Astrocyte (in vitro differentiated cells and primary cell): ENCODE results near the gene U2AF1.
"Not testable (repeated sequence)": the region's sequence is repeated elsewhere in the genome, so short reads cannot be mapped to it uniquely, and the experiment has no call there.

Source experiments
- EZH2 ChIP-seq: IDR thresholded peaks from 2 replicates; pipeline ENCODE4 v1.6.1; 2012; ENCODE audit warnings: mild to moderate bottlenecking, low read length, inconsistent platforms; ENCODE audit not compliant: insufficient read depth
- TF ChIP-seq, protein P1 (sequence below): IDR thresholded peaks from 2 replicates; pipeline ENCODE4 v1.5.1; 2011; ENCODE audit warnings: low read depth, mild to moderate bottlenecking, inconsistent platforms, low read length, moderate library complexity; ENCODE audit not compliant: insufficient read depth

DNA sequence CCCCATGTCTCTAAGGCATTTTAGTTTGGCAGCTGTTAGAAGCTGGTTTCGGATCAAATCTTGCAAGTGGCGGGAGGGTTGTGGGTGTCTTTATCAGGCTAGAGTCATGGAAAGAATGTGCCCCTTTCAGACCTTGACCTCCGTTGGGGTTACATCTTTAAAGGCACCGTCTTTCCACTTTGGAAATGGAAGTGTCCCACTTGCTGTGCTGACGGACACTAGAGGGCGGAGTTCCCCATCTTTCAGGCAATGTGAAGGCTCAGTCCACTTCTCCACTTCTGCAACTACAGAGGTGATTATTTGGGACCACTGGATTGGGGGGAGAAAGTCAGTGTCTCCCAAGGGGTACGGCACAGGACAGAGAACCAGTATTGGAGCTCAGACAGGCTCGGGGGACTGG is 31.6 kb upstream of the U2AF1 start:
- TF ChIP-seq, protein P1, sequence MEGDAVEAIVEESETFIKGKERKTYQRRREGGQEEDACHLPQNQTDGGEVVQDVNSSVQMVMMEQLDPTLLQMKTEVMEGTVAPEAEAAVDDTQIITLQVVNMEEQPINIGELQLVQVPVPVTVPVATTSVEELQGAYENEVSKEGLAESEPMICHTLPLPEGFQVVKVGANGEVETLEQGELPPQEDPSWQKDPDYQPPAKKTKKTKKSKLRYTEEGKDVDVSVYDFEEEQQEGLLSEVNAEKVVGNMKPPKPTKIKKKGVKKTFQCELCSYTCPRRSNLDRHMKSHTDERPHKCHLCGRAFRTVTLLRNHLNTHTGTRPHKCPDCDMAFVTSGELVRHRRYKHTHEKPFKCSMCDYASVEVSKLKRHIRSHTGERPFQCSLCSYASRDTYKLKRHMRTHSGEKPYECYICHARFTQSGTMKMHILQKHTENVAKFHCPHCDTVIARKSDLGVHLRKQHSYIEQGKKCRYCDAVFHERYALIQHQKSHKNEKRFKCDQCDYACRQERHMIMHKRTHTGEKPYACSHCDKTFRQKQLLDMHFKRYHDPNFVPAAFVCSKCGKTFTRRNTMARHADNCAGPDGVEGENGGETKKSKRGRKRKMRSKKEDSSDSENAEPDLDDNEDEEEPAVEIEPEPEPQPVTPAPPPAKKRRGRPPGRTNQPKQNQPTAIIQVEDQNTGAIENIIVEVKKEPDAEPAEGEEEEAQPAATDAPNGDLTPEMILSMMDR: not testable (repeated sequence)
- not testable (repeated sequence) for TF ChIP-seq EZH2
